Activated naive CD4-positive, alpha-beta T cell treated with anti-CD3 and anti-CD28 coated beads, Interleukin-2, amount 50 U/mL, for 72 hours (primary cell): ENCODE data around the gene SH2D5. TPM values are rescaled to one million over a fixed set of nuclear protein-coding genes. Genes with fewer than 3 reads are reported as not detected.
A peak's percentile ranks its signal among the peaks of the same experiment; 100 is the strongest.
"Not testable (repeated sequence)": the region's sequence is repeated elsewhere in the genome, so short reads cannot be mapped to it uniquely, and the experiment has no call there.

Experiments
- ATAC-seq, 2 donors: fragments of 150-1000 bp; cut with Tn5 transposase; 2 replicates each; pipeline ENCODE4 v1.10.0; 2021; ENCODE audit warnings: mild to moderate bottlenecking in 2 of 2, moderate library complexity in 2 of 2
- DNase-seq, 2 donors: peaks; one replicate each; pipeline ENCODE4 v3.0.0; 2021 to 2022; ENCODE audit warnings: low spot score in 2 of 2
- H3K27ac Mint-ChIP-seq, 2 donors: one replicate each; pipeline ENCODE4 v1.8.0; 2022; ENCODE audit warnings: mild to moderate bottlenecking in 2 of 2, mixed read lengths in 2 of 2
- H3K36me3 Mint-ChIP-seq, 2 donors: one replicate each; pipeline ENCODE4 v1.8.0; 2022; ENCODE audit warnings: mixed read lengths in 2 of 2
- H3K9me3 Mint-ChIP-seq, 2 donors: one replicate each; pipeline ENCODE4 v1.8.0; 2022; ENCODE audit warnings: mixed read lengths in 2 of 2
- total RNA-seq, 2 donors: library from RNA; stranded (reverse); gene quantifications; one replicate each; pipeline ENCODE4 v1.2.3, GENCODE V29; 2022

The SH2D5 gene
- total RNA-seq, 2 donors from 2014 or later: 0.66 TPM; not detected in 1

GRCh38 chr1:20689645-20690056 is 42.9 kb downstream of the SH2D5 start:
- Mint-ChIP-seq H3K27ac (no peak overlapping the region), H3K9me3 (no peaks in the 10 kb centered on the region), H3K36me3 (no peaks in the 10 kb centered on the region)
- ATAC-seq: no peak
- no peak for DNase-seq

GRCh38 chr1:20686883-20687725 is 45.4 kb downstream of the SH2D5 start:
- no peak overlapping the region for H3K27ac Mint-ChIP-seq

GRCh38 chr1:20685741-20686140 is 46.8 kb downstream of the SH2D5 start:
- Mint-ChIP-seq H3K36me3 (no peaks in the 10 kb centered on the region), H3K27ac (no peak overlapping the region), H3K9me3 (no peaks in the 10 kb centered on the region)
- DNase-seq: no peak
- no peak for ATAC-seq

More at GRCh38 chr1:20686883-20687725, 45.4 kb downstream of the SH2D5 start:
- ATAC-seq: no peak
- no peak for DNase-seq
- Mint-ChIP-seq H3K36me3 (no peaks in the 10 kb centered on the region), H3K9me3 (no peaks in the 10 kb centered on the region)

- Mint-ChIP-seq H3K9me3 (no peaks in the 10 kb centered on the region), H3K27ac (peak overlapping the region in 1 of 2 donors; percentile 26), H3K36me3 (no peaks in the 10 kb centered on the region)
- ATAC-seq (no peak), DNase-seq (no peak)
Observed at GRCh38 chr1:20685099-20685662, 47.3 kb downstream of the SH2D5 start.

GRCh38 chr1:20684651-20685050 is 47.9 kb downstream of the SH2D5 start:
- no peaks in the 10 kb centered on the region for H3K36me3 Mint-ChIP-seq
- peak overlapping the region in 1 of 2 donors; percentile 26 for H3K27ac Mint-ChIP-seq
- ATAC-seq (no peak), DNase-seq (no peak)
- no peaks in the 10 kb centered on the region for H3K9me3 Mint-ChIP-seq

GRCh38 chr1:20684050-20684620 is 48.4 kb downstream of the SH2D5 start:
- no peaks in the 10 kb centered on the region for H3K36me3 Mint-ChIP-seq
- no peaks in the 10 kb centered on the region for H3K9me3 Mint-ChIP-seq
- H3K27ac Mint-ChIP-seq: peak overlapping the region in 1 of 2 donors; percentile 44
- DNase-seq (no peak), ATAC-seq (no peak)

- Mint-ChIP-seq H3K27ac (no peak overlapping the region), H3K36me3 (peaks cover 0 to 2% of the 10 kb centered on the region in 2 donors), H3K9me3 (peaks cover 0 to 1% of the 10 kb centered on the region in 2 donors)
- DNase-seq: no peak
- ATAC-seq: no peak
Observed at GRCh38 chr1:20683614-20684013, 48.9 kb downstream of the SH2D5 start.

GRCh38 chr1:20682571-20683236 is 49.8 kb downstream of the SH2D5 start:
- ATAC-seq (no peak), DNase-seq (no peak)
- Mint-ChIP-seq H3K27ac (no peak overlapping the region), H3K9me3 (peaks cover 3 to 9% of the 10 kb centered on the region in 2 donors), H3K36me3 (peaks cover 0 to 10% of the 10 kb centered on the region in 2 donors)

GRCh38 chr1:20681999-20682398 is 50.5 kb downstream of the SH2D5 start:
- no peak overlapping the region for H3K27ac Mint-ChIP-seq
- DNase-seq (no peak), ATAC-seq (no peak)
- H3K9me3 Mint-ChIP-seq: peaks cover 4 to 15% of the 10 kb centered on the region in 2 donors
- H3K36me3 Mint-ChIP-seq: peaks cover 2 to 17% of the 10 kb centered on the region in 2 donors

- Mint-ChIP-seq H3K36me3 (peaks cover 4 to 19% of the 10 kb centered on the region in 2 donors), H3K9me3 (peaks cover 4 to 15% of the 10 kb centered on the region in 2 donors), H3K27ac (peak overlapping the region in 1 of 2 donors; percentile 66)
- DNase-seq (no peak), ATAC-seq (no peak)
Observed at GRCh38 chr1:20680269-20680668, 52.2 kb downstream of the SH2D5 start.

- H3K36me3 Mint-ChIP-seq: peaks cover 4 to 19% of the 10 kb centered on the region in 2 donors
- ATAC-seq: peak; percentile 51 to 90
- no peak overlapping the region for H3K27ac Mint-ChIP-seq
- no peak for DNase-seq
- peaks cover 4 to 15% of the 10 kb centered on the region in 2 donors for H3K9me3 Mint-ChIP-seq
Observed at GRCh38 chr1:20678599-20678998, 53.9 kb downstream of the SH2D5 start.

- Mint-ChIP-seq H3K9me3 (peaks cover 4 to 14% of the 10 kb centered on the region in 2 donors), H3K36me3 (peaks cover 4 to 17% of the 10 kb centered on the region in 2 donors)
- not testable (repeated sequence) for DNase-seq, ATAC-seq, H3K27ac Mint-ChIP-seq
Observed at GRCh38 chr1:20673626-20674025, 58.9 kb downstream of the SH2D5 start.

GRCh38 chr1:20672265-20672632 is 60.3 kb downstream of the SH2D5 start:
- Mint-ChIP-seq H3K27ac (peak overlapping the region in 1 of 2 donors; percentile 45), H3K9me3 (peaks cover 0 to 3% of the 10 kb centered on the region in 2 donors), H3K36me3 (peaks cover 4% of the 10 kb centered on the region in 2 donors)
- ATAC-seq (no peak), DNase-seq (no peak)

GRCh38 chr1:20670936-20671335 is 61.6 kb downstream of the SH2D5 start:
- DNase-seq: no peak
- H3K27ac Mint-ChIP-seq: no peak overlapping the region
- ATAC-seq: no peak
- no peaks in the 10 kb centered on the region for H3K36me3 Mint-ChIP-seq
- peaks cover 0 to 6% of the 10 kb centered on the region in 2 donors for H3K9me3 Mint-ChIP-seq
